ENCODE data around the gene WDR81. TPM values are rescaled to one million over a fixed set of nuclear protein-coding genes. Genes with fewer than 3 reads are reported as not detected.
A peak's percentile ranks its signal among the peaks of the same experiment; 100 is the strongest.

WDR81 gene
- total and polyA plus RNA-seq, 2 experiments from 2014 or later: 3.5 to 14.5 TPM

GRCh38 chr17:1762901-1763898, 38.7 kb downstream of the WDR81 start:
- DNase-seq (ENCODE audit: low spot score) (peak; percentile 34), ATAC-seq (peak; percentile 64)
- peak overlapping the region; percentile 70; the same call in 1 of the 2 replicates for H3K27ac Mint-ChIP-seq
- Histone ChIP-seq H3K36me3 (ENCODE audit: insufficient read depth) (no peaks in the 10 kb centered on the region), H3K9me2 (ENCODE audit: insufficient read depth) (no peaks in the 10 kb centered on the region), H3K4me1 (ENCODE audit: insufficient read depth) (peaks cover 17% of the 10 kb centered on the region), H3K27me3 (ENCODE audit: insufficient read depth) (no peaks in the 10 kb centered on the region), H2AFZ (peak overlapping the region; percentile 91), H3K79me2 (replicated peaks; ENCODE audit: insufficient read depth) (no peaks in the 10 kb centered on the region), H3K4me3 (peak overlapping the region; percentile 44; the same call in 1 of the 2 replicates), H3K4me2 (peak overlapping the region; percentile 74), H3K27ac (ENCODE audit: low read depth) (no peak overlapping the region), H4K20me1 (replicated peaks; ENCODE audit: insufficient read depth) (no peaks in the 10 kb centered on the region), H3F3A (replicated peaks; ENCODE audit: low read depth) (peaks cover 9% of the 10 kb centered on the region; the same call in 1 of the 2 replicates)
- no peaks in the 10 kb centered on the region for H3K9me3 Mint-ChIP-seq
- H3K4me1 Mint-ChIP-seq: peaks cover 23% of the 10 kb centered on the region
- H3K4me3 Mint-ChIP-seq: peak overlapping the region; percentile 67
- TF ChIP-seq POLR2AphosphoS5 (IDR thresholded peaks at IDR 0.05; ENCODE audit: low read depth) (no peak), ETS1 (IDR thresholded peaks at IDR 0.05) (no peak), STAT1 (IDR thresholded peaks at IDR 0.05; ENCODE audit: unreplicated experiment) (no peak), CTCF (conservative IDR thresholded peaks at IDR 0.05; ENCODE audit: low read depth in 2 of 2) (no peak), ZNF331 (CRISPR knock-in tag; IDR thresholded peaks at IDR 0.05; ENCODE audit: low read depth) (no peak), NANOG (IDR thresholded peaks at IDR 0.05; ENCODE audit: borderline replicate concordance) (no peak), JUNB (IDR thresholded peaks at IDR 0.05; ENCODE audit: unreplicated experiment) (no peak), ZNF114 (CRISPR knock-in tag; IDR thresholded peaks at IDR 0.05) (no peak), EZH2phosphoT487 (IDR thresholded peaks at IDR 0.05; ENCODE audit: unreplicated experiment) (no peak), EZH2 (IDR thresholded peaks at IDR 0.05; ENCODE audit: low read depth, unreplicated experiment) (no peak), ZNF462 (CRISPR knock-in tag; IDR thresholded peaks at IDR 0.05) (no peak), CREB1 (CRISPR knock-in tag; IDR thresholded peaks at IDR 0.05; ENCODE audit: low read depth) (no peak), REST (IDR thresholded peaks at IDR 0.05; ENCODE audit: unreplicated experiment) (no peak)
- peaks cover 4% of the 10 kb centered on the region; the same call in 1 of the 3 replicates for H3K36me3 Mint-ChIP-seq (ENCODE audit: low read depth)
- H3K27me3 Mint-ChIP-seq (ENCODE audit: insufficient read depth, low read depth, poor library complexity): peaks cover 11% of the 10 kb centered on the region
